ENCODE measurements around the gene PIAS1. TPM values are rescaled to one million over a fixed set of nuclear protein-coding genes. Genes with fewer than 3 reads are reported as not detected.
"Not testable (repeated sequence)": the region's sequence is repeated elsewhere in the genome, so short reads cannot be mapped to it uniquely, and the experiment has no call there.

The PIAS1 gene
- total RNA-seq, 5 donors from 2014 or later (not counting 1 experiment from before 2014, with no cell fraction given), result 63.7 to 96.5 (median 70.3) TPM

- Histone ChIP-seq H3K27ac (ENCODE audit: low read length) (no peak overlapping the region), H3K4me3 (ENCODE audit: control insufficient read depth in 1 of 2, extremely low read depth in 1 of 2, low read length in 1 of 2) (no peak overlapping the region), H3K4me1 (ENCODE audit: control insufficient read depth in 1 of 2, extremely low read depth in 1 of 2, insufficient read depth in 2 of 2, low read length in 2 of 2) (peaks cover 28 to 47% of the 10 kb centered on the region in 2 experiments), H3K27me3 (replicated peaks in 1 of 2; ENCODE audit: control insufficient read depth in 2 of 2, extremely low read depth in 1 of 2, insufficient read depth in 2 of 2, low read length in 1 of 2) (no peaks in the 10 kb centered on the region), H3K9me3 (no peaks in the 10 kb centered on the region), H3K36me3 (ENCODE audit: control insufficient read depth in 2 of 2, extremely low read depth in 1 of 2, insufficient read depth in 1 of 2, low read length in 1 of 2) (peaks cover 0 to 6% of the 10 kb centered on the region in 2 donors)
- DNase-seq (peak in 32 of 35 experiments; percentile 24 to 60 (median 40)), ATAC-seq (replicated peaks in 1 of 4) (peak; percentile 42 to 58 (median 48))
- H3K27ac Mint-ChIP-seq, result no peak overlapping the region
- no peak overlapping the region for H3K4me3 Mint-ChIP-seq
- ChIA-PET CTCF (interaction anchor here in 1 of 2 donors (0.6 kb wide), 1 partner anchor 181 kb away, joined by 4 read pairs; no protein-coding TSS in a partner anchor), POLR2A (no interaction called here)
- H3K36me3 Mint-ChIP-seq, result no peaks in the 10 kb centered on the region
- H3K9me3 Mint-ChIP-seq, result no peaks in the 10 kb centered on the region
- WGBS (ENCODE audit: insufficient coverage), result 80% methylated on average over 16 of the region's 23 CpGs
- H3K4me1 Mint-ChIP-seq, result peaks cover 20 to 33% (median 25%) of the 10 kb centered on the region in 3 donors
- H3K27me3 Mint-ChIP-seq, result no peaks in the 10 kb centered on the region
Measured at GRCh38 chr15:68210821-68211655, 156.9 kb downstream of the PIAS1 start.

GRCh38 chr15:68211656-68212320 lies 157.7 kb downstream of the PIAS1 start:
- no peak overlapping the region for H3K4me3 Mint-ChIP-seq
- ChIA-PET CTCF (no interaction called here), POLR2A (no interaction called here)
- no peaks in the 10 kb centered on the region for H3K9me3 Mint-ChIP-seq
- peak in 1 of 35 experiments; percentile 16 for DNase-seq
- no peak for ATAC-seq (replicated peaks in 1 of 4)
- Histone ChIP-seq H3K4me1 (ENCODE audit: control insufficient read depth in 1 of 2, extremely low read depth in 1 of 2, insufficient read depth in 2 of 2, low read length in 2 of 2) (peaks cover 21 to 39% of the 10 kb centered on the region in 2 experiments), H3K27me3 (replicated peaks in 1 of 2; ENCODE audit: control insufficient read depth in 2 of 2, extremely low read depth in 1 of 2, insufficient read depth in 2 of 2, low read length in 1 of 2) (no peaks in the 10 kb centered on the region), H3K9me3 (no peaks in the 10 kb centered on the region), H3K27ac (ENCODE audit: low read length) (no peak overlapping the region), H3K4me3 (ENCODE audit: control insufficient read depth in 1 of 2, extremely low read depth in 1 of 2, low read length in 1 of 2) (no peak overlapping the region), H3K36me3 (ENCODE audit: control insufficient read depth in 2 of 2, extremely low read depth in 1 of 2, insufficient read depth in 1 of 2, low read length in 1 of 2) (peaks cover 0 to 6% of the 10 kb centered on the region in 2 donors)
- no peaks in the 10 kb centered on the region for H3K27me3 Mint-ChIP-seq
- peaks cover 20 to 27% (median 20%) of the 10 kb centered on the region in 3 donors for H3K4me1 Mint-ChIP-seq
- H3K27ac Mint-ChIP-seq, result no peak overlapping the region
- no peaks in the 10 kb centered on the region for H3K36me3 Mint-ChIP-seq
- 98% methylated on average over 10 of the region's 14 CpGs for WGBS (ENCODE audit: insufficient coverage)

- H3K4me3 Mint-ChIP-seq; H3K4me3 ChIP-seq (ENCODE audit: control insufficient read depth in 1 of 2, extremely low read depth in 1 of 2, low read length in 1 of 2); POLR2A ChIA-PET; H3K36me3 Mint-ChIP-seq; H3K27me3 Mint-ChIP-seq; H3K36me3 ChIP-seq (ENCODE audit: control insufficient read depth in 2 of 2, extremely low read depth in 1 of 2, insufficient read depth in 1 of 2, low read length in 1 of 2); H3K27ac ChIP-seq (ENCODE audit: low read length); DNase-seq; CTCF ChIA-PET; H3K9me3 ChIP-seq; H3K27me3 ChIP-seq (replicated peaks in 1 of 2; ENCODE audit: control insufficient read depth in 2 of 2, extremely low read depth in 1 of 2, insufficient read depth in 2 of 2, low read length in 1 of 2); ATAC-seq (replicated peaks in 1 of 4); H3K9me3 Mint-ChIP-seq; H3K27ac Mint-ChIP-seq: not testable (repeated sequence)
- H3K4me1 Mint-ChIP-seq, result peaks cover 13 to 18% (median 18%) of the 10 kb centered on the region in 3 donors
- WGBS (ENCODE audit: insufficient coverage), result 90% methylated on average over 3 of the region's 6 CpGs
- peaks cover 12 to 26% of the 10 kb centered on the region in 2 experiments for H3K4me1 ChIP-seq (ENCODE audit: control insufficient read depth in 1 of 2, extremely low read depth in 1 of 2, insufficient read depth in 2 of 2, low read length in 2 of 2)
Measured at GRCh38 chr15:68213491-68213845, 159.4 kb downstream of the PIAS1 start.

GRCh38 chr15:68213991-68214837 lies 160.1 kb downstream of the PIAS1 start:
- no peaks in the 10 kb centered on the region for H3K9me3 ChIP-seq
- H3K27me3 ChIP-seq (replicated peaks in 1 of 2; ENCODE audit: control insufficient read depth in 2 of 2, extremely low read depth in 1 of 2, insufficient read depth in 2 of 2, low read length in 1 of 2), result no peaks in the 10 kb centered on the region
- Mint-ChIP-seq H3K27me3 (no peaks in the 10 kb centered on the region), H3K27ac (no peak overlapping the region), H3K9me3 (no peaks in the 10 kb centered on the region), H3K36me3 (peaks cover 5% of the 10 kb centered on the region), H3K4me3 (no peak overlapping the region), H3K4me1 (peaks cover 6 to 11% (median 11%) of the 10 kb centered on the region in 3 donors)
- no peak overlapping the region for H3K27ac ChIP-seq (ENCODE audit: low read length)
- DNase-seq, result no peak
- no peak overlapping the region for H3K4me3 ChIP-seq (ENCODE audit: control insufficient read depth in 1 of 2, extremely low read depth in 1 of 2, low read length in 1 of 2)
- 94% methylated on average over 10 of the region's 17 CpGs for WGBS (ENCODE audit: insufficient coverage)
- peaks cover 6% of the 10 kb centered on the region in 2 donors for H3K36me3 ChIP-seq (ENCODE audit: control insufficient read depth in 2 of 2, extremely low read depth in 1 of 2, insufficient read depth in 1 of 2, low read length in 1 of 2)
- POLR2A ChIA-PET, result no interaction called here
- ATAC-seq (replicated peaks in 1 of 4), result no peak
- H3K4me1 ChIP-seq (ENCODE audit: control insufficient read depth in 1 of 2, extremely low read depth in 1 of 2, insufficient read depth in 2 of 2, low read length in 2 of 2), result peaks cover 7 to 19% of the 10 kb centered on the region in 2 experiments
- CTCF ChIA-PET, result no interaction called here

- WGBS (ENCODE audit: insufficient coverage), result 95% methylated on average over 3 of the region's 6 CpGs
- Histone ChIP-seq H3K4me3 (ENCODE audit: control insufficient read depth in 1 of 2, extremely low read depth in 1 of 2, low read length in 1 of 2) (no peak overlapping the region), H3K36me3 (ENCODE audit: control insufficient read depth in 2 of 2, extremely low read depth in 1 of 2, insufficient read depth in 1 of 2, low read length in 1 of 2) (peaks cover 6% of the 10 kb centered on the region in 2 donors), H3K4me1 (ENCODE audit: control insufficient read depth in 1 of 2, extremely low read depth in 1 of 2, insufficient read depth in 2 of 2, low read length in 2 of 2) (peaks cover under 1 to 13% of the 10 kb centered on the region in 2 experiments), H3K9me3 (no peaks in the 10 kb centered on the region), H3K27ac (ENCODE audit: low read length) (no peak overlapping the region), H3K27me3 (replicated peaks in 1 of 2; ENCODE audit: control insufficient read depth in 2 of 2, extremely low read depth in 1 of 2, insufficient read depth in 2 of 2, low read length in 1 of 2) (no peaks in the 10 kb centered on the region)
- Mint-ChIP-seq H3K4me1 (peaks cover 1 to 6% (median 6%) of the 10 kb centered on the region in 3 donors), H3K9me3 (no peaks in the 10 kb centered on the region), H3K27ac (no peak overlapping the region), H3K36me3 (peaks cover 5% of the 10 kb centered on the region), H3K4me3 (no peak overlapping the region), H3K27me3 (no peaks in the 10 kb centered on the region)
- ATAC-seq (replicated peaks in 1 of 4) (no peak), DNase-seq (no peak)
- ChIA-PET POLR2A (no interaction called here), CTCF (no interaction called here)
Measured at GRCh38 chr15:68214838-68215254, 160.7 kb downstream of the PIAS1 start.

GRCh38 chr15:68217341-68217740 lies 163.2 kb downstream of the PIAS1 start:
- DNase-seq (no peak), ATAC-seq (replicated peaks in 1 of 4) (no peak)
- Histone ChIP-seq H3K4me1 (ENCODE audit: control insufficient read depth in 1 of 2, extremely low read depth in 1 of 2, insufficient read depth in 2 of 2, low read length in 2 of 2) (no peaks in the 10 kb centered on the region), H3K4me3 (ENCODE audit: control insufficient read depth in 1 of 2, extremely low read depth in 1 of 2, low read length in 1 of 2) (no peak overlapping the region), H3K27ac (ENCODE audit: low read length) (no peak overlapping the region), H3K36me3 (ENCODE audit: control insufficient read depth in 2 of 2, extremely low read depth in 1 of 2, insufficient read depth in 1 of 2, low read length in 1 of 2) (peaks cover 0 to 6% of the 10 kb centered on the region in 2 donors), H3K27me3 (replicated peaks in 1 of 2; ENCODE audit: control insufficient read depth in 2 of 2, extremely low read depth in 1 of 2, insufficient read depth in 2 of 2, low read length in 1 of 2) (no peaks in the 10 kb centered on the region), H3K9me3 (no peaks in the 10 kb centered on the region)
- H3K9me3 Mint-ChIP-seq, result no peaks in the 10 kb centered on the region
- H3K27ac Mint-ChIP-seq, result no peak overlapping the region
- no peak overlapping the region for H3K4me3 Mint-ChIP-seq
- H3K36me3 Mint-ChIP-seq, result peaks cover 5% of the 10 kb centered on the region
- 94% methylated on average over 3 of the region's 4 CpGs for WGBS (ENCODE audit: insufficient coverage)
- no peaks in the 10 kb centered on the region for H3K27me3 Mint-ChIP-seq
- H3K4me1 Mint-ChIP-seq, result no peaks in the 10 kb centered on the region
- CTCF ChIA-PET, result no interaction called here
- POLR2A ChIA-PET, result no interaction called here
